GM10248 (cell line): ENCODE measurements around the gene ADPRS.

ENCODE experiments used
- CTCF ChIA-PET: fragments of 300-600 bp; sonication (Branson Sonifier 250); formaldehyde crosslinking; extraction: SDS; loops from one replicate; lab custom pipeline; 2021; ENCODE audit warnings: antibody characterized with exemption; lab: Yijun Ruan, JAX
- POLR2A ChIA-PET: fragments of 350-650 bp; sonication (Branson Sonifier 250); formaldehyde crosslinking; extraction: SDS; loops from one replicate; lab custom pipeline; 2020; ENCODE audit warnings: antibody characterized with exemption; lab: Yijun Ruan, JAX
- DNase-seq: peaks from one replicate; pipeline ENCODE4 v3.0.0; 2012; ENCODE audit errors: extremely low spot score
- TF ChIP-seq, protein P1 (sequence below): IDR thresholded peaks from 2 replicates; pipeline ENCODE4 v1.5.1; 2012; ENCODE audit warnings: mild to moderate bottlenecking, low read depth; ENCODE audit errors: extremely low read depth, missing control alignments, control extremely low read depth

The ADPRS gene

GRCh38 chr1:36067871-36068270, 20.8 kb upstream of the ADPRS start:
- ChIA-PET POLR2A (no interaction called here), CTCF (interaction anchor here (1.4 kb wide), 2 partner anchors 19 to 218 kb away, joined by 3 to 4 read pairs; no protein-coding TSS in a partner anchor)
- TF ChIP-seq, protein P1, sequence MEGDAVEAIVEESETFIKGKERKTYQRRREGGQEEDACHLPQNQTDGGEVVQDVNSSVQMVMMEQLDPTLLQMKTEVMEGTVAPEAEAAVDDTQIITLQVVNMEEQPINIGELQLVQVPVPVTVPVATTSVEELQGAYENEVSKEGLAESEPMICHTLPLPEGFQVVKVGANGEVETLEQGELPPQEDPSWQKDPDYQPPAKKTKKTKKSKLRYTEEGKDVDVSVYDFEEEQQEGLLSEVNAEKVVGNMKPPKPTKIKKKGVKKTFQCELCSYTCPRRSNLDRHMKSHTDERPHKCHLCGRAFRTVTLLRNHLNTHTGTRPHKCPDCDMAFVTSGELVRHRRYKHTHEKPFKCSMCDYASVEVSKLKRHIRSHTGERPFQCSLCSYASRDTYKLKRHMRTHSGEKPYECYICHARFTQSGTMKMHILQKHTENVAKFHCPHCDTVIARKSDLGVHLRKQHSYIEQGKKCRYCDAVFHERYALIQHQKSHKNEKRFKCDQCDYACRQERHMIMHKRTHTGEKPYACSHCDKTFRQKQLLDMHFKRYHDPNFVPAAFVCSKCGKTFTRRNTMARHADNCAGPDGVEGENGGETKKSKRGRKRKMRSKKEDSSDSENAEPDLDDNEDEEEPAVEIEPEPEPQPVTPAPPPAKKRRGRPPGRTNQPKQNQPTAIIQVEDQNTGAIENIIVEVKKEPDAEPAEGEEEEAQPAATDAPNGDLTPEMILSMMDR, result no peak
- no peak for DNase-seq

GRCh38 chr1:36068866-36069265, 19.8 kb upstream of the ADPRS start:
- ChIA-PET POLR2A (no interaction called here), CTCF (interaction anchor here (1.1 to 1.4 kb wide), 3 partner anchors 19 to 186 kb away, joined by 3 read pairs; partner anchors contain the start of gene AGO1)
- TF ChIP-seq, protein P1, result no peak
- DNase-seq, result no peak

GRCh38 chr1:36070349-36070748, 18.3 kb upstream of the ADPRS start:
- DNase-seq, result no peak
- CTCF ChIA-PET, result no interaction called here
- TF ChIP-seq, protein P1, result no peak
- POLR2A ChIA-PET, result no interaction called here

GRCh38 chr1:36076979-36077573, 11.6 kb upstream of the ADPRS start:
- DNase-seq, result no peak
- CTCF ChIA-PET, result no interaction called here
- TF ChIP-seq, protein P1, result no peak
- POLR2A ChIA-PET, result no interaction called here

GRCh38 chr1:36080236-36080635, 8.5 kb upstream of the ADPRS start:
- DNase-seq, result no peak
- ChIA-PET CTCF (no interaction called here), POLR2A (no interaction called here)
- TF ChIP-seq, protein P1, result no peak

DNA sequence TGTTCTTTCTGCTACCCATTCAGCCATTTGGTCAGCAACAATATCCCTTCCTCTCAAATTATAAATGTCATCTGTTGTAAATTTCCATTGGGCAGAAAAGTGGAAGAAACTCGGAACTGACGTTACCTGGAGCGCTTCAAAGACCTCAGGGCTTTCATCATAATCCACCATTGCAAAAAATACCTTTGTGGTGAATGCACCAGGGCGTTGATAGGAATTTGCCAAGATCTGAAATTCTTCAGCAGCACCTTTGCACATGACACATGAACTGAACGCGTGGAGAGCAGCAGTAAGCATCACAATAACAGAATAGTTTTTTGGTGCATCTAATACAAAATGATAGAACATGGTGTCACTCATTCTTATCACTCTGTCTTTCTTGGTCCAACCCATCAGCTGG, 7.9 kb upstream of the ADPRS start:
- POLR2A ChIA-PET, result no interaction called here
- no peak for DNase-seq
- CTCF ChIA-PET, result no interaction called here
- TF ChIP-seq, protein P1, result no peak

GRCh38 chr1:36081926-36082485, 6.7 kb upstream of the ADPRS start:
- DNase-seq, result no peak
- ChIA-PET CTCF (no interaction called here), POLR2A (no interaction called here)
- TF ChIP-seq, protein P1, result no peak
